ENCODE measurements around the gene ZNF222.

DNA sequence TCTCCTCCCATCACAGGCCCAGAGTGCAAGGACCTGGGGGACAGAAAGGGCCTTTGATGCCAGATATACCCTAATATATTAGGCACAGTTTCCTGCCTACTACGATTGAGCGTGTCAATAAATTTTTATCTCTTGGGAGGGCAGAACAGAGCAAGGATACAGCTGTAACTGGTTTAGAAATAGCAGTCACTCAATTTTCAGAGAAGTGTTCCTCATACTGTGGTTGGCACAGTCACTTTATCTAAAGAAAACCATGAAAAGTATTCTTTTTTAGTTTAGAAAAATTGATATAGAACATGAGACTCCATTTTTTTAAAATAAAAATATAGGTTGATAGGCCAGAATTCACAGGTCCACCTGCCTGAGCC lies 41.7 kb upstream of the ZNF222 start:
- TF ChIP-seq, protein P1, sequence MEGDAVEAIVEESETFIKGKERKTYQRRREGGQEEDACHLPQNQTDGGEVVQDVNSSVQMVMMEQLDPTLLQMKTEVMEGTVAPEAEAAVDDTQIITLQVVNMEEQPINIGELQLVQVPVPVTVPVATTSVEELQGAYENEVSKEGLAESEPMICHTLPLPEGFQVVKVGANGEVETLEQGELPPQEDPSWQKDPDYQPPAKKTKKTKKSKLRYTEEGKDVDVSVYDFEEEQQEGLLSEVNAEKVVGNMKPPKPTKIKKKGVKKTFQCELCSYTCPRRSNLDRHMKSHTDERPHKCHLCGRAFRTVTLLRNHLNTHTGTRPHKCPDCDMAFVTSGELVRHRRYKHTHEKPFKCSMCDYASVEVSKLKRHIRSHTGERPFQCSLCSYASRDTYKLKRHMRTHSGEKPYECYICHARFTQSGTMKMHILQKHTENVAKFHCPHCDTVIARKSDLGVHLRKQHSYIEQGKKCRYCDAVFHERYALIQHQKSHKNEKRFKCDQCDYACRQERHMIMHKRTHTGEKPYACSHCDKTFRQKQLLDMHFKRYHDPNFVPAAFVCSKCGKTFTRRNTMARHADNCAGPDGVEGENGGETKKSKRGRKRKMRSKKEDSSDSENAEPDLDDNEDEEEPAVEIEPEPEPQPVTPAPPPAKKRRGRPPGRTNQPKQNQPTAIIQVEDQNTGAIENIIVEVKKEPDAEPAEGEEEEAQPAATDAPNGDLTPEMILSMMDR (IDR thresholded peaks at IDR 0.05) = no peak
- TF ChIP-seq POLR2A (IDR thresholded peaks at IDR 0.05) = no peak
